H1 (cell line): ENCODE results near the gene GPR150. TPM values are rescaled to one million over a fixed set of nuclear protein-coding genes. Genes with fewer than 3 reads are reported as not detected.

Experiments used
- CTCF ChIA-PET: fragments of 300-600 bp; sonication (Branson Sonifier 250); formaldehyde crosslinking; loops from one replicate; lab custom pipeline; 2021; ENCODE audit not compliant: partially characterized antibody; lab: Charles Lee
- POLR2A ChIA-PET: fragments of 300-600 bp; sonication (Branson Sonifier 250); formaldehyde crosslinking; loops from one replicate; lab custom pipeline; 2021; ENCODE audit warnings: inconsistent platforms; ENCODE audit not compliant: partially characterized antibody; lab: Charles Lee
- DNase-seq, 2 experiments: peaks; one replicate each; pipeline versions ENCODE4 v3.0.0 to v3.0.0-alpha.2; 2010 to 2022; ENCODE audit warnings: low spot score in 2 of 2, low read depth in 1 of 2, mixed read lengths in 1 of 2
- FAIRE-seq: peaks from 2 replicates; lab custom pipeline; 2011; peaks lifted over from hg19 to GRCh38; lab: Jason Lieb, UNC
- H2AFZ ChIP-seq: 2 replicates; pipeline ENCODE4 v1.8.1; 2012; ENCODE audit warnings: low read length, inconsistent platforms
- H2AK5ac ChIP-seq: 2 replicates; pipeline ENCODE4 v1.6.1; 2013; ENCODE audit warnings: low read depth, low read length
- H2BK120ac ChIP-seq: replicated peaks from 2 replicates; pipeline ENCODE3; 2013; ENCODE audit warnings: low read depth, low read length, inconsistent platforms
- H2BK12ac ChIP-seq: 2 replicates; pipeline ENCODE4 v1.6.1; 2013; ENCODE audit warnings: low read depth, low read length
- H2BK15ac ChIP-seq: 2 replicates; pipeline ENCODE4 v1.6.1; 2013; ENCODE audit warnings: low read length
- H2BK20ac ChIP-seq: 2 replicates; pipeline ENCODE4 v1.6.1; 2013; ENCODE audit warnings: low read length
- H2BK5ac ChIP-seq: 2 replicates; pipeline ENCODE4 v1.6.1; 2013; ENCODE audit warnings: low read depth, low read length
- H3K14ac ChIP-seq: 2 replicates; pipeline ENCODE4 v1.6.1; 2013; ENCODE audit warnings: inconsistent platforms; ENCODE audit not compliant: insufficient read length
- H3K18ac ChIP-seq: 2 replicates; pipeline ENCODE4 v1.6.1; 2013; ENCODE audit warnings: low read length; ENCODE audit errors: extremely low read depth
- H3K23ac ChIP-seq: 2 replicates; pipeline ENCODE4 v1.6.1; 2013; ENCODE audit warnings: inconsistent platforms; ENCODE audit not compliant: insufficient read length
- H3K23me2 ChIP-seq: 2 replicates; pipeline ENCODE4 v1.6.1; 2013; ENCODE audit warnings: low read depth, low read length
- H3K27ac ChIP-seq: 2 replicates; pipeline ENCODE4 v1.6.1; 2011; ENCODE audit warnings: low read depth, low read length, inconsistent platforms
- H3K27me3 ChIP-seq, 4 experiments: replicated peaks in 1 of 4; 1 replicate in 1 of 4; 2 replicates in 3 of 4; pipeline versions ENCODE4 v1.6.1 to v1.8.1; 2011 to 2013; ENCODE audit warnings: low read length in 3 of 4, mild to moderate bottlenecking in 3 of 4, inconsistent platforms in 2 of 4, mixed read lengths in 2 of 4, moderate library complexity in 1 of 4; ENCODE audit not compliant: control insufficient read depth in 3 of 4, insufficient read depth in 3 of 4; ENCODE audit errors: extremely low read depth in 1 of 4
- H3K36me3 ChIP-seq, 4 experiments: 2 replicates each; pipeline versions ENCODE4 v1.6.1 to v1.8.1; 2011 to 2013; ENCODE audit warnings: mild to moderate bottlenecking in 4 of 4, low read length in 3 of 4, moderate library complexity in 2 of 4, control low read depth in 1 of 4, inconsistent platforms in 1 of 4; ENCODE audit not compliant: insufficient read depth in 4 of 4, control insufficient read depth in 2 of 4
- H3K4ac ChIP-seq: replicated peaks from 2 replicates; pipeline ENCODE3; 2013; ENCODE audit warnings: low read length, low read depth, mixed read lengths, inconsistent platforms; ENCODE audit not compliant: insufficient read length
- H3K4me1 ChIP-seq, 4 experiments: replicated peaks in 1 of 4; 1 replicate in 1 of 4; 2 replicates in 3 of 4; pipeline versions ENCODE4 v1.6.1 to v1.8.1; 2011 to 2013; ENCODE audit warnings: low read length in 3 of 4, inconsistent platforms in 2 of 4, mixed read lengths in 1 of 4; ENCODE audit not compliant: insufficient read depth in 4 of 4, control insufficient read depth in 3 of 4
- H3K4me2 ChIP-seq, 2 experiments: 2 replicates each; pipeline versions ENCODE4 v1.6.1 to v1.8.1; 2011 to 2013; ENCODE audit warnings: low read depth in 2 of 2, low read length in 2 of 2, control low read depth in 1 of 2, inconsistent platforms in 1 of 2, mild to moderate bottlenecking in 1 of 2; ENCODE audit not compliant: insufficient read depth in 1 of 2
- H3K4me3 ChIP-seq, 4 experiments: fragments of 200-600, 300-600 bp in 1 of 4; sonication (generic), shearing (Covaris generic), sonication (Bioruptor Twin) in 1 of 4; 2 replicates each; pipeline versions ENCODE4 v1.5.1 to v1.8.1; 2011 to 2016; ENCODE audit warnings: low read length in 4 of 4, low read depth in 3 of 4, control low read depth in 2 of 4, inconsistent platforms in 2 of 4, mild to moderate bottlenecking in 2 of 4, mixed read lengths in 1 of 4, moderate library complexity in 1 of 4; ENCODE audit not compliant: insufficient read depth in 2 of 4; ENCODE audit errors: extremely low read depth in 1 of 4
- H3K56ac ChIP-seq: replicated peaks from 2 replicates; pipeline ENCODE3; 2013; ENCODE audit warnings: low read depth, mild to moderate bottlenecking, mixed read lengths, low read length, inconsistent platforms; ENCODE audit not compliant: insufficient read length
- H3K79me1 ChIP-seq: 2 replicates; pipeline ENCODE4 v1.6.1; 2013; ENCODE audit warnings: low read depth, low read length, control low read depth
- H3K79me2 ChIP-seq, 2 experiments: 2 replicates each; pipeline versions ENCODE4 v1.6.1 to v1.8.1; 2012 to 2013; ENCODE audit warnings: low read length in 2 of 2, mild to moderate bottlenecking in 2 of 2, inconsistent platforms in 1 of 2; ENCODE audit not compliant: insufficient read depth in 2 of 2, control insufficient read depth in 1 of 2
- H3K9ac ChIP-seq, 4 experiments: replicated peaks in 1 of 4; 1 replicate in 1 of 4; 2 replicates in 3 of 4; pipeline versions ENCODE4 v1.6.1 to v1.8.1; 2011 to 2013; ENCODE audit warnings: low read depth in 3 of 4, low read length in 3 of 4, control low read depth in 2 of 4, mild to moderate bottlenecking in 2 of 4, moderate library complexity in 2 of 4, inconsistent platforms in 1 of 4; ENCODE audit errors: extremely low read depth in 1 of 4
- H3K9me3 ChIP-seq, 2 experiments: 2 replicates each; pipeline versions ENCODE4 v1.6.1 to v1.8.1; 2012 to 2013; ENCODE audit warnings: mild to moderate bottlenecking in 2 of 2, moderate library complexity in 2 of 2, control low read depth in 1 of 2, inconsistent platforms in 1 of 2, low read depth in 1 of 2, low read length in 1 of 2, mixed read lengths in 1 of 2; ENCODE audit not compliant: insufficient read depth in 2 of 2
- H4K20me1 ChIP-seq, 2 experiments: replicated peaks in 1 of 2; 2 replicates each; pipeline versions ENCODE3 to v1.8.1; 2011 to 2013; ENCODE audit warnings: inconsistent platforms in 2 of 2, low read length in 2 of 2, mild to moderate bottlenecking in 1 of 2; ENCODE audit not compliant: insufficient read depth in 2 of 2, control insufficient read depth in 1 of 2
- H4K5ac ChIP-seq: 2 replicates; pipeline ENCODE4 v1.6.1; 2013; ENCODE audit warnings: low read length, low read depth, mixed read lengths, inconsistent platforms; ENCODE audit not compliant: insufficient read length
- H4K8ac ChIP-seq: 2 replicates; pipeline ENCODE4 v1.8.0; 2013; ENCODE audit warnings: mild to moderate bottlenecking, moderate library complexity, low read length, inconsistent platforms; ENCODE audit not compliant: insufficient read depth; ENCODE audit errors: extremely low read depth
- H4K91ac ChIP-seq: replicated peaks from 2 replicates; pipeline ENCODE3; 2013; ENCODE audit warnings: low read length, mixed read lengths, inconsistent platforms; ENCODE audit not compliant: insufficient read length
- ATF2 ChIP-seq: IDR thresholded peaks from 2 replicates; pipeline ENCODE4 v1.6.1; 2012; ENCODE audit warnings: low read length, inconsistent platforms
- ATF3 ChIP-seq: IDR thresholded peaks from 2 replicates; pipeline ENCODE4 v1.6.1; 2011; ENCODE audit warnings: low read depth, mild to moderate bottlenecking, low read length; ENCODE audit not compliant: insufficient read depth
- BCL11A ChIP-seq, 2 experiments: IDR thresholded peaks; one replicate each; pipeline ENCODE4 v1.6.1; 2011; ENCODE audit warnings: low read depth in 2 of 2, low read length in 2 of 2, mild to moderate bottlenecking in 2 of 2
- EP300 ChIP-seq, 2 experiments: IDR thresholded peaks; 1 replicate in 1 of 2; 2 replicates in 1 of 2; pipeline ENCODE4 v1.6.1; 2011 to 2012; ENCODE audit warnings: low read depth in 2 of 2, low read length in 2 of 2, mild to moderate bottlenecking in 2 of 2, borderline replicate concordance in 1 of 2, inconsistent platforms in 1 of 2, moderate library complexity in 1 of 2
- JUN ChIP-seq: IDR thresholded peaks from 2 replicates; pipeline ENCODE4 v1.6.1; 2011; ENCODE audit warnings: low read depth, mild to moderate bottlenecking, improper control_type of control experiment, low read length
- JUND ChIP-seq: IDR thresholded peaks from 2 replicates; pipeline ENCODE4 v1.6.1; 2011; ENCODE audit warnings: mild to moderate bottlenecking, improper control_type of control experiment, low read length
- MAFK ChIP-seq: IDR thresholded peaks from 2 replicates; pipeline ENCODE4 v1.6.1; 2012; ENCODE audit warnings: low read depth, mild to moderate bottlenecking, improper control_type of control experiment, low read length
- RFX5 ChIP-seq: IDR thresholded peaks from 2 replicates; pipeline ENCODE4 v1.6.1; 2011; ENCODE audit warnings: low read depth, low read length, improper control_type of control experiment, borderline replicate concordance
- USF2 ChIP-seq: IDR thresholded peaks from 2 replicates; pipeline ENCODE4 v1.6.1; 2011; ENCODE audit warnings: low read length, improper control_type of control experiment
- WGBS, 2 experiments: shearing (Covaris generic) in 1 of 2; methylation state at CpG; one replicate each; pipeline versions ENCODE4 v1.1.6 to v1.1.7; 2013 to 2015; ENCODE audit warnings: low lambda C conversion rate in 2 of 2, mixed read lengths in 2 of 2, inconsistent platforms in 1 of 2, low coverage in 1 of 2, missing lambda C conversion rate in 1 of 2; ENCODE audit not compliant: insufficient replicate concordance in 2 of 2, insufficient coverage in 1 of 2, insufficient read length in 1 of 2; ENCODE audit errors: extremely low coverage in 1 of 2, missing lambda C conversion rate in 1 of 2; 5-methylcytosine and 5-hydroxymethylcytosine counted together
- polyA plus RNA-seq, 7 experiments: library from polyadenylated mRNA; depleted of rRNA in 3 of 7; stranded (reverse) in 5 of 7; unstranded in 2 of 7; fragments of >200 nt in 5 of 7; fragments of 200-250 nt in 2 of 7; gene quantifications; 1 replicate in 5 of 7; 2 replicates in 1 of 7; 4 replicates in 1 of 7; pipeline versions ENCODE4 v1.2.1 to v1.2.3, GENCODE V29; 2011 to 2013; ENCODE audit warnings: missing spikeins in 2 of 7, mixed read lengths in 2 of 7
- total RNA-seq: library from RNA; stranded (reverse); fragmentation: NEBNext Ultra II Directional; extraction: Animal tissue kit (Norgen Biotek cat#: 25700); gene quantifications from 2 replicates; pipeline ENCODE4 v1.2.1, GENCODE V29; 2021

GPR150 gene
- total and polyA plus RNA-seq, 2 of the 8 experiments (the other 6 are each of a cell fraction or from before 2014, with no cell fraction given) = 0.14 TPM; not detected in 1

- Histone ChIP-seq H3K9me3 (no peaks in the 10 kb centered on the region), H3K14ac (no peak overlapping the region), H3K79me2 (no peaks in the 10 kb centered on the region), H3K23ac (no peak overlapping the region), H2AFZ (no peak overlapping the region), H4K5ac (no peak overlapping the region), H3K4me2 (no peak overlapping the region), H3K18ac (no peak overlapping the region), H3K56ac (no peak overlapping the region), H2AK5ac (no peak overlapping the region), H4K8ac (no peak overlapping the region), H3K4ac (no peak overlapping the region), H2BK15ac (no peak overlapping the region), H3K23me2 (no peaks in the 10 kb centered on the region), H3K27ac (no peak overlapping the region), H4K20me1 (no peaks in the 10 kb centered on the region), H3K27me3 (no peaks in the 10 kb centered on the region), H3K36me3 (no peaks in the 10 kb centered on the region), H4K91ac (no peak overlapping the region), H2BK5ac (no peak overlapping the region), H3K4me1 (no peaks in the 10 kb centered on the region), H3K79me1 (no peaks in the 10 kb centered on the region), H3K9ac (no peak overlapping the region), H2BK20ac (no peak overlapping the region), H3K4me3 (no peak overlapping the region), H2BK12ac (no peak overlapping the region), H2BK120ac (no peak overlapping the region)
- WGBS, 2 experiments = 83% methylated on average over 3 of the region's 3 CpGs; no CpG with 5 or more reads in 1 of the 2 experiments
- POLR2A ChIA-PET = no interaction called here
- FAIRE-seq (no peak), DNase-seq (no peak)
- TF ChIP-seq JUND = no peak
- TF ChIP-seq USF2 = no peak
- TF ChIP-seq MAFK = no peak
- no peak for TF ChIP-seq ATF2
- no peak for TF ChIP-seq ATF3
- TF ChIP-seq JUN = no peak
- TF ChIP-seq BCL11A (IDR thresholded peaks at IDR 0.05; ENCODE audit: low read depth in 2 of 2, low read length in 2 of 2) = no peak
- TF ChIP-seq RFX5 = no peak
- TF ChIP-seq EP300 (IDR thresholded peaks at IDR 0.05; ENCODE audit: borderline replicate concordance in 1 of 2, low read depth in 2 of 2, low read length in 2 of 2) = no peak
- CTCF ChIA-PET = no interaction called here
Measured at GRCh38 chr5:95638632-95639031, 18.7 kb downstream of the GPR150 start.
